Thyroid gland (tissue), 4 donors: ENCODE data around the gene PDZK1.

Experiments
- POLR2A ChIP-seq, 2 donors: fragments of 450-650 bp; IDR thresholded peaks; one replicate each; pipeline ENCODE4 v1.6.1; 2017; ENCODE audit warnings: antibody characterized with exemption in 2 of 2, mild to moderate bottlenecking in 2 of 2, moderate library complexity in 1 of 2
- TF ChIP-seq, protein P1 (sequence below), 6 experiments: fragments of 200-600 bp in 3 of 6; fragments of 450-650 bp in 3 of 6; sonication (generic) in 3 of 6; IDR thresholded peaks; one replicate each; pipeline ENCODE4 v1.5.1; 2016 to 2019; ENCODE audit warnings: antibody characterized with exemption in 6 of 6, mild to moderate bottlenecking in 2 of 6, inconsistent platforms in 1 of 6, moderate library complexity in 1 of 6

- TF ChIP-seq, protein P1, sequence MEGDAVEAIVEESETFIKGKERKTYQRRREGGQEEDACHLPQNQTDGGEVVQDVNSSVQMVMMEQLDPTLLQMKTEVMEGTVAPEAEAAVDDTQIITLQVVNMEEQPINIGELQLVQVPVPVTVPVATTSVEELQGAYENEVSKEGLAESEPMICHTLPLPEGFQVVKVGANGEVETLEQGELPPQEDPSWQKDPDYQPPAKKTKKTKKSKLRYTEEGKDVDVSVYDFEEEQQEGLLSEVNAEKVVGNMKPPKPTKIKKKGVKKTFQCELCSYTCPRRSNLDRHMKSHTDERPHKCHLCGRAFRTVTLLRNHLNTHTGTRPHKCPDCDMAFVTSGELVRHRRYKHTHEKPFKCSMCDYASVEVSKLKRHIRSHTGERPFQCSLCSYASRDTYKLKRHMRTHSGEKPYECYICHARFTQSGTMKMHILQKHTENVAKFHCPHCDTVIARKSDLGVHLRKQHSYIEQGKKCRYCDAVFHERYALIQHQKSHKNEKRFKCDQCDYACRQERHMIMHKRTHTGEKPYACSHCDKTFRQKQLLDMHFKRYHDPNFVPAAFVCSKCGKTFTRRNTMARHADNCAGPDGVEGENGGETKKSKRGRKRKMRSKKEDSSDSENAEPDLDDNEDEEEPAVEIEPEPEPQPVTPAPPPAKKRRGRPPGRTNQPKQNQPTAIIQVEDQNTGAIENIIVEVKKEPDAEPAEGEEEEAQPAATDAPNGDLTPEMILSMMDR (IDR thresholded peaks at IDR 0.05) = no peak
- TF ChIP-seq POLR2A (IDR thresholded peaks at IDR 0.05) = no peak
Observed at GRCh38 chr1:145689922-145690321, 17.2 kb downstream of the PDZK1 start.
